Fibroblast of mammary gland (primary cell): ENCODE results near the gene MDP1.

ENCODE experiments used
- DNase-seq: peaks from one replicate; pipeline ENCODE4 v3.0.0-alpha.2; 2010; ENCODE audit warnings: low read depth
- H3K4me3 ChIP-seq: 2 replicates; pipeline ENCODE4 v1.5.1; 2011; ENCODE audit warnings: low read depth, mild to moderate bottlenecking, low read length, moderate library complexity; ENCODE audit not compliant: control insufficient read depth
- CTCF ChIP-seq: conservative IDR thresholded peaks from 2 replicates; pipeline ENCODE4 v1.5.1; 2011; ENCODE audit warnings: low read depth, low read length, inconsistent platforms; ENCODE audit not compliant: control insufficient read depth, insufficient read depth

MDP1 gene

DNA sequence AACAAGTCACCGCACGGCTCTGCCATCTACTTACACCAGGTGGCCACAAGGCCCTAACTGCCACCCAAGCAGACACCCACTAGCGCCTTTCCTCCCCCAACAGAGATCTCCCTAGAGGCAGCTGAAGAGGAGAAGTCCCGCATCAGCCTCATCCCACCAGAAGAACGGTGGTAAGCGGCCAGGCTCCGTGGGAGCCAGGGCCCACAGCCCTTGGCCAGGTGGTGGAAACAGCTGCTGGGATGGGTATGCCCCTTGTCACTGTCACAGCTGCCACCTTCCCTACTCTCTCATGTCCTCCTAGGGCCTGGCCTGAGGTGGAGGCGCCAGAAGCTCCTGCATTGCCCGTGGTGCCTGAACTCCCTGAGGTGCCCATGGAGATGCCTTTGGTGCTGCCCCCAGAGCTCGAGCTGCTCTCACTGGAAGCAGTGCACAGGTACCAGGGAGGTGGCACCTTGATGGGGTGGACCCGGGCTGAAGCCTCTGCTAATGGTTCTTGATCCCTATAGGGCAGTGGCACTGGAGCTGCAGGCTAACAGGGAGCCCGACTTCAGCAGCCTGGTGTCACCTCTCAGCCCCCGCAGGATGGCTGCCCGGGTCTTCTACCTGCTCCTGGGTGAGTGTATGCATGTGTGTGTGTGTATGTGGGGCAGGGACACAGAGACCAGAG, 36.4 kb downstream of the MDP1 start:
- no peak for TF ChIP-seq CTCF

GRCh38 chr14:24178399-24179178, 37.3 kb downstream of the MDP1 start:
- no peak overlapping the region for H3K4me3 ChIP-seq
- no peak for DNase-seq
- no peak for TF ChIP-seq CTCF

More for the DNA sequence above, 36.4 kb downstream of the MDP1 start:
- no peak overlapping the region for H3K4me3 ChIP-seq
- DNase-seq, result no peak

DNA sequence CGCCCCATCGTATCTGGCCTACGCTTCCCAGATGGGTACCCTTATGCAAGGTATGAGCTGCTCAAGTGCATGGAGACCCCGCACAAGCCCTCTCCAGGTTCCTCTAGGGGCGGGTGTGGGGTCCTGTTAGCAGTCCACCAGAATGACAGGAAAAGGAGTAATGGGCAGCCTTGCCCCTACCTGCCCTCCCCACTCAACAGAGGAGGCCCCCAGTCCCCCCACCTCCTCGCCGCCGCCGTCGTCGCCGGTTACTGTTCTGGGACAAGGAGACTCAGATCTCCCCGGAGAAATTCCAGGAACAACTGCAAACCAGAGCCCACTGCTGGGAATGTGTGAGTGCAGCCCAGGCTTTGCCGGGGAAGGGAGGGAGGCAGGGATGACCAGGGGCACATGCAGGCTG, 38.0 kb downstream of the MDP1 start:
- DNase-seq, result no peak
- H3K4me3 ChIP-seq, result no peak overlapping the region
- TF ChIP-seq CTCF, result no peak

DNA sequence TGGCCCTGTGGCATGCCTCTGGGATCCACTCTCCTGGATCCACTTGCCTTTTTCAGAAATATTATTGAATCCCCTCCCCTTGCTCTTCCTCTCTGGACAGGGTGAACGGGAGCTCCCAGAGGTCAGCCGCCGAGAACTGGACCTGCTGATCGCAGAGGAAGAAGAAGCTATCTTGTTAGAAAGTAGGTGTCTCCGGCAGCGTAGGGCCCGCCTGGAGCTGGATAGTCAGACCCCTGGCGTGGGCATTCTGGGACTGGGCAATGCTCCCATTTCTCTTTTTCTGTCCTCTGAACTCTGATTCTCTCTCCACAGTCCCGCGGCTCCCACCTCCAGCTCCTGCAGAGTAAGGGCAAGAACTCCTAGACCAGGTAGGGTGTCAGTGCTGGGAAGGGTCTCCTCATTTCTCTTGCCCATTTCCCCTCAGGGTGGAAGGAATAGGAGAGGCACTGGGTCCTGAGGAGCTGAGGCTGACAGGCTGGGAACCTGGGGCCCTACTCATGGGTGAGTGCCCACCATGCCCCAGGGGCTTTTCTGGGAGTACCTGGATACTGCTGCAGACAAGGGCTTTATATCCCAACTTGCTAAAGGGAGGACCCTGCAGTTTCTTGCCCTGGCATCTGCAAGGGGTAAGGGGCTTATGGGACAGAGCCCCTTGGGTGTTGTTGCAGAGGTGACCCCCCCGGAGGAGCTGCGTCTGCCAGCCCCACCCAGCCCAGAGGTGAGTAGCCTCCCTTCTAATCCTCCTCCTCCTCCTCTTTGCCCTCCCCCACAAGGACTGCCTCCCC, 38.6 kb downstream of the MDP1 start:
- no peak for TF ChIP-seq CTCF
- no peak overlapping the region for H3K4me3 ChIP-seq
- no peak for DNase-seq

GRCh38 chr14:24176599-24176998, 39.3 kb downstream of the MDP1 start:
- DNase-seq, result no peak
- H3K4me3 ChIP-seq, result no peak overlapping the region
- TF ChIP-seq CTCF, result no peak

GRCh38 chr14:24172871-24173281, 43.0 kb downstream of the MDP1 start:
- no peak for TF ChIP-seq CTCF
- H3K4me3 ChIP-seq, result no peak overlapping the region
- no peak for DNase-seq
